Measurements from ENCODE around the gene ROMO1.
A peak's percentile ranks its signal among the peaks of the same experiment; 100 is the strongest.
"Not testable (repeated sequence)": the region's sequence is repeated elsewhere in the genome, so short reads cannot be mapped to it uniquely, and the experiment has no call there.

The ROMO1 gene

GRCh38 chr20:35686872-35687271 is 12.3 kb upstream of the ROMO1 start:
- not testable (repeated sequence) for H3K36me3 ChIP-seq; H3K9me3 ChIP-seq (ENCODE audit: severe bottlenecking); H3K27ac ChIP-seq; H3K27me3 ChIP-seq (ENCODE audit: insufficient read depth, low read depth, severe bottlenecking); H3K4me3 ChIP-seq (ENCODE audit: low read depth, low read length)
- peak; percentile 60 for DNase-seq
- TF ChIP-seq, protein P1, sequence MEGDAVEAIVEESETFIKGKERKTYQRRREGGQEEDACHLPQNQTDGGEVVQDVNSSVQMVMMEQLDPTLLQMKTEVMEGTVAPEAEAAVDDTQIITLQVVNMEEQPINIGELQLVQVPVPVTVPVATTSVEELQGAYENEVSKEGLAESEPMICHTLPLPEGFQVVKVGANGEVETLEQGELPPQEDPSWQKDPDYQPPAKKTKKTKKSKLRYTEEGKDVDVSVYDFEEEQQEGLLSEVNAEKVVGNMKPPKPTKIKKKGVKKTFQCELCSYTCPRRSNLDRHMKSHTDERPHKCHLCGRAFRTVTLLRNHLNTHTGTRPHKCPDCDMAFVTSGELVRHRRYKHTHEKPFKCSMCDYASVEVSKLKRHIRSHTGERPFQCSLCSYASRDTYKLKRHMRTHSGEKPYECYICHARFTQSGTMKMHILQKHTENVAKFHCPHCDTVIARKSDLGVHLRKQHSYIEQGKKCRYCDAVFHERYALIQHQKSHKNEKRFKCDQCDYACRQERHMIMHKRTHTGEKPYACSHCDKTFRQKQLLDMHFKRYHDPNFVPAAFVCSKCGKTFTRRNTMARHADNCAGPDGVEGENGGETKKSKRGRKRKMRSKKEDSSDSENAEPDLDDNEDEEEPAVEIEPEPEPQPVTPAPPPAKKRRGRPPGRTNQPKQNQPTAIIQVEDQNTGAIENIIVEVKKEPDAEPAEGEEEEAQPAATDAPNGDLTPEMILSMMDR (IDR thresholded peaks at IDR 0.05; ENCODE audit: low read depth, low read length): peak; percentile 49

DNA sequence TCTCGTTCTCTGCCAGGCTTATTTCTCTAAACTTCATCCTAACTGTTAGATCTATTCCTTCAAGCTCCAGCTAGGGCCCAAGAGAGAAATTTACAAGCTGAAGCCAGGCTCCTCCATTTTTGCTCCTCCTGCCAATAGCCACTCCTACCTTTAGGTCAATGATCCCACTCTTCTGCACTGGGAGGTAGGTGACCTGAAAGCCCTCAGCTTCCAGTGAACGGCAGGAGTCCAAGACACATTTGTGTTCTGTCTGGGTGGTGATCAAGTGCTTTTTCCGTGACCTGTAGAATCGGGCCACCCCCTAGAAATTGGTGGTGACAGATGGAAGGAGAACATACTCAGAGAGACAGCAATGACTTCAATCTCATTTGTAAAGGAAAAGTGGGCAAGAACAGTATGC is 8.9 kb upstream of the ROMO1 start:
- no peak for DNase-seq

DNA sequence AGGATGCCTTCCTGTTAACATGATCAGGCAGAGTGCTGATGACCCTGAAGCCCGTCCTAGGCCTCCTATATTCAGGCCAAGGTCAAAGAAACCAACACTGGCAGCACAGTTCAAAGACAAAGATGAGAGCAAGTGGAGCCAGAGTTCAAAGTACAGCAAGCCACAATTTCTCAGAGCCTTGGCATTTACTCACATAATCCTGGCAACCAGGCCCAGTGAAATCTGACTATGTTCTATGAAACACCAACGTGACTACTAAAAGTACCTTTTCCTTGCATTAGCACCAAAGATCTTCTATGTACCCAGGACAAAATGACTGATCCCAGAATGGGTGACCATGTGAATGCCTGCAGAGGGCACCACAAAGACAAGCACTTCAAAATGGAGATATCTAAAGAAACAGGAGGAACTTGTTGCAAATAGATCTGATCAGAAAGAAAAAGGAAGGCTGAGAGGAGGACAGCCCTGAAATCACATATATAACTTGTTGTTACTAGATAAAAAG is 3.9 kb upstream of the ROMO1 start:
- Histone ChIP-seq H3K36me3 (peaks cover 18% of the 10 kb centered on the region), H3K4me3 (ENCODE audit: low read depth, low read length) (no peak overlapping the region), H3K9me3 (ENCODE audit: severe bottlenecking) (no peaks in the 10 kb centered on the region), H3K27me3 (ENCODE audit: insufficient read depth, low read depth, severe bottlenecking) (no peaks in the 10 kb centered on the region), H3K27ac (no peak overlapping the region)
- DNase-seq: no peak
- TF ChIP-seq, protein P1 (IDR thresholded peaks at IDR 0.05; ENCODE audit: low read depth, low read length): no peak

More for the DNA sequence above, 8.9 kb upstream of the ROMO1 start:
- no peaks in the 10 kb centered on the region for H3K27me3 ChIP-seq (ENCODE audit: insufficient read depth, low read depth, severe bottlenecking)
- TF ChIP-seq, protein P1 (IDR thresholded peaks at IDR 0.05; ENCODE audit: low read depth, low read length): no peak
- no peak overlapping the region for H3K27ac ChIP-seq
- H3K9me3 ChIP-seq (ENCODE audit: severe bottlenecking): peaks cover 3% of the 10 kb centered on the region
- peaks cover 21% of the 10 kb centered on the region for H3K36me3 ChIP-seq
- H3K4me3 ChIP-seq (ENCODE audit: low read depth, low read length): no peak overlapping the region

DNA sequence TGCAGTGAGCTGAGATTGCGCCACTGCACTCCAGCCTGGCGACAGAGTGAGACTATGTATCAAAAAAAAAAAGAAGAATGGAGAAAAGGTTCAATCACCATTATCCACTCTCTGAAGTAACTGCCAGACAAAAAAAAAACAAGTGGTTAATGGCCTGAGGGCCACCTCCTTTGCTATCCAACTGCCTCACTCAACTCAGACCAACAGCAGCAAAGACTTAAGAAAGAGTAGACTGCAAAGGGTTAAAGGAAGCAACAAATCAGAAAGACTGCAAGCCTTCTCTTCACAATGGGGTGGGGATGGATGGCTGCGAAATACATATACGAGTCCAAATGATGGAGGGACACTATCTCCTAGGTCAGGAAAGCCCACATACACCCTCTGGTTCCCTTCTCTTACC is 3.2 kb upstream of the ROMO1 start:
- H3K36me3 ChIP-seq: peaks cover 22% of the 10 kb centered on the region
- TF ChIP-seq, protein P1 (IDR thresholded peaks at IDR 0.05; ENCODE audit: low read depth, low read length): no peak
- no peak for DNase-seq

DNA sequence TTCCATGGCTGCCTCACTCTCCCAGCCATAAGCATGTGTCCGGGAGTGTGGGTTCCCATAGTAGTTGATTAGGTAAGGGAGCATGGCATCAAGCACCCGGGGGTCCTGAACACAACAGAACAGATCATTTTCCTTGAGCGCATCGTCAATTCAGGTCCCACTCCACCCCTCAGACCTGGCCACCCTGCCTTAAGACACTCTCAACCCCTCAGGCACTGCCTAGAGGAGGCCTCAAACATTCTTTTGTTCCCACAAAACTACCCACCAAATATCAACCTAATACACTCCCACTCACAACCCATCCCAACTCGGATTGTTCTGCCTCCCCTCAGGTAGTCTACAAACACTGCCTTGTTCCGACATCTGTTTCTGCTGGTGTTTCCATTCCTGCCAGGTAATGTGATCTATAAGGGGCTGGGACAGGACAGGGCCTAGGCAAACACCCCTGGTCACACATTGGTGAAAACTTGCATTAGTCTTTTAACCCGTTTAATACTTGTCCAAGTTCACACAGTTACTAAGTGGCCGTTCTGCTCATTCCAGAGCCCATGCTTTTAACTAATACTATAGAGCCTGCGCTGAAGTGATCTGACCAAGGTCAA is 1.4 kb upstream of the ROMO1 start:
- Histone ChIP-seq H3K27me3 (ENCODE audit: insufficient read depth, low read depth, severe bottlenecking) (no peaks in the 10 kb centered on the region), H3K9me3 (ENCODE audit: severe bottlenecking) (no peaks in the 10 kb centered on the region), H3K27ac (no peak overlapping the region; the same call in 1 of the 2 replicates), H3K36me3 (peaks cover 35% of the 10 kb centered on the region), H3K4me3 (ENCODE audit: low read depth, low read length) (peak overlapping the region; percentile 90)
- no peak for DNase-seq
- TF ChIP-seq, protein P1 (IDR thresholded peaks at IDR 0.05; ENCODE audit: low read depth, low read length): no peak

More for the DNA sequence above, 3.2 kb upstream of the ROMO1 start:
- H3K27ac ChIP-seq: no peak overlapping the region
- H3K27me3 ChIP-seq (ENCODE audit: insufficient read depth, low read depth, severe bottlenecking): no peaks in the 10 kb centered on the region
- no peaks in the 10 kb centered on the region for H3K9me3 ChIP-seq (ENCODE audit: severe bottlenecking)
- H3K4me3 ChIP-seq (ENCODE audit: low read depth, low read length): no peak overlapping the region

Measured in WERI-Rb-1 (cell line).